SK-N-SH treated with all-trans-retinoic acid at 6 μM for 48 hours (cell line): Measurements from ENCODE around the gene DFFB.

Experiments
- ATAC-seq: fragments of 200-7000 bp; cut with Tn5 transposase; 3 replicates; pipeline ENCODE4 v1.9.1; 2020; ENCODE audit warnings: mild to moderate bottlenecking, moderate library complexity
- ARNTL ChIP-seq: fragments of 450-650 bp; formaldehyde crosslinking; IDR thresholded peaks from 2 replicates; pipeline ENCODE4 v1.5.0; 2020; ENCODE audit warnings: low read depth, mild to moderate bottlenecking, moderate library complexity, borderline replicate concordance
- BACH2 ChIP-seq: fragments of 250-450 bp; sonication (Bioruptor Pico); IDR thresholded peaks from 2 replicates; pipeline ENCODE4 v1.9.0; 2021; ENCODE audit warnings: mild to moderate bottlenecking, borderline replicate concordance
- CREB5 ChIP-seq: fragments of 250-450 bp; sonication (Bioruptor Pico); IDR thresholded peaks from 2 replicates; pipeline ENCODE4 v1.5.1; 2020; ENCODE audit warnings: low read depth, mild to moderate bottlenecking, moderate library complexity
- CSDC2 ChIP-seq: fragments of 250-450 bp; sonication (Bioruptor Pico); IDR thresholded peaks from 2 replicates; pipeline ENCODE4 v1.5.0; 2020; ENCODE audit warnings: mild to moderate bottlenecking, moderate library complexity
- ESRRG ChIP-seq: fragments of 250-450 bp; sonication (Bioruptor Pico); IDR thresholded peaks from 2 replicates; pipeline ENCODE4 v1.6.1; 2021; ENCODE audit warnings: mild to moderate bottlenecking
- GLIS3 ChIP-seq: fragments of 250-450 bp; sonication (Bioruptor Pico); IDR thresholded peaks from 2 replicates; pipeline ENCODE4 v1.5.0; 2020; ENCODE audit warnings: mild to moderate bottlenecking, moderate library complexity
- ISL1 ChIP-seq: fragments of 250-450 bp; sonication (Bioruptor Pico); IDR thresholded peaks from 2 replicates; pipeline ENCODE4 v2.1.2; 2022; ENCODE audit warnings: mild to moderate bottlenecking, moderate library complexity
- OSR1 ChIP-seq: fragments of 250-450 bp; sonication (Bioruptor Pico); IDR thresholded peaks from 2 replicates; pipeline ENCODE4 v1.8.0; 2022; ENCODE audit warnings: moderate library complexity, mild to moderate bottlenecking, inconsistent platforms
- POU6F1 ChIP-seq: fragments of 250-450 bp; sonication (Bioruptor Pico); IDR thresholded peaks from 2 replicates; pipeline ENCODE4 v1.8.0; 2021; ENCODE audit warnings: low read depth, mild to moderate bottlenecking, moderate library complexity, borderline replicate concordance
- PPARA ChIP-seq: fragments of 250-450 bp; sonication (Bioruptor Pico); IDR thresholded peaks from 2 replicates; pipeline ENCODE4 v1.5.0; 2020; ENCODE audit warnings: mild to moderate bottlenecking, borderline replicate concordance
- RARB ChIP-seq: fragments of 250-450 bp; sonication (Bioruptor Pico); IDR thresholded peaks from 2 replicates; pipeline ENCODE4 v1.8.0; 2021; ENCODE audit warnings: mild to moderate bottlenecking, moderate library complexity
- SNAI2 ChIP-seq: fragments of 250-450 bp; sonication (Bioruptor Pico); IDR thresholded peaks from 2 replicates; pipeline ENCODE4 v1.5.0; 2020; ENCODE audit warnings: mild to moderate bottlenecking, moderate library complexity
- TCF4 ChIP-seq: fragments of 250-450 bp; sonication (Bioruptor Pico); IDR thresholded peaks from 2 replicates; pipeline ENCODE4 v1.8.0; 2021; ENCODE audit warnings: mild to moderate bottlenecking, moderate library complexity, borderline replicate concordance
- TOX ChIP-seq: fragments of 250-450 bp; sonication (Bioruptor Pico); IDR thresholded peaks from 2 replicates; pipeline ENCODE4 v1.8.0; 2021; ENCODE audit warnings: mild to moderate bottlenecking, moderate library complexity, borderline replicate concordance
- ZFP3 ChIP-seq: fragments of 250-450 bp; sonication (Bioruptor Pico); IDR thresholded peaks from 2 replicates; pipeline ENCODE4 v1.5.0; 2020; ENCODE audit warnings: mild to moderate bottlenecking, moderate library complexity
- ZNF565 ChIP-seq: fragments of 450-650 bp; formaldehyde crosslinking; conservative IDR thresholded peaks from 2 replicates; pipeline ENCODE4 v1.5.0; 2020; ENCODE audit warnings: low read depth, mild to moderate bottlenecking, moderate library complexity
- ZNF70 ChIP-seq: fragments of 450-650 bp; formaldehyde crosslinking; IDR thresholded peaks from 2 replicates; pipeline ENCODE4 v1.5.0; 2020; ENCODE audit warnings: mild to moderate bottlenecking, moderate library complexity
- ZNF8 ChIP-seq: fragments of 450-650 bp; formaldehyde crosslinking; IDR thresholded peaks from 2 replicates; pipeline ENCODE4 v1.5.0; 2020; ENCODE audit warnings: mild to moderate bottlenecking, moderate library complexity
- TF ChIP-seq, protein P1 (sequence below): fragments of 250-450 bp; sonication (Bioruptor Pico); IDR thresholded peaks from 2 replicates; pipeline ENCODE4 v1.5.1; 2021; ENCODE audit warnings: mild to moderate bottlenecking, moderate library complexity
- TF ChIP-seq, protein P2 (sequence below): fragments of 250-450 bp; sonication (Bioruptor Pico); IDR thresholded peaks from 2 replicates; pipeline ENCODE4 v1.5.0; 2020; ENCODE audit warnings: mild to moderate bottlenecking, moderate library complexity
- TF ChIP-seq, protein P3 (sequence below): fragments of 250-450 bp; sonication (Bioruptor Pico); IDR thresholded peaks from 2 replicates; pipeline ENCODE4 v1.8.0; 2020; ENCODE audit warnings: mild to moderate bottlenecking, moderate library complexity, borderline replicate concordance

Gene DFFB

DNA sequence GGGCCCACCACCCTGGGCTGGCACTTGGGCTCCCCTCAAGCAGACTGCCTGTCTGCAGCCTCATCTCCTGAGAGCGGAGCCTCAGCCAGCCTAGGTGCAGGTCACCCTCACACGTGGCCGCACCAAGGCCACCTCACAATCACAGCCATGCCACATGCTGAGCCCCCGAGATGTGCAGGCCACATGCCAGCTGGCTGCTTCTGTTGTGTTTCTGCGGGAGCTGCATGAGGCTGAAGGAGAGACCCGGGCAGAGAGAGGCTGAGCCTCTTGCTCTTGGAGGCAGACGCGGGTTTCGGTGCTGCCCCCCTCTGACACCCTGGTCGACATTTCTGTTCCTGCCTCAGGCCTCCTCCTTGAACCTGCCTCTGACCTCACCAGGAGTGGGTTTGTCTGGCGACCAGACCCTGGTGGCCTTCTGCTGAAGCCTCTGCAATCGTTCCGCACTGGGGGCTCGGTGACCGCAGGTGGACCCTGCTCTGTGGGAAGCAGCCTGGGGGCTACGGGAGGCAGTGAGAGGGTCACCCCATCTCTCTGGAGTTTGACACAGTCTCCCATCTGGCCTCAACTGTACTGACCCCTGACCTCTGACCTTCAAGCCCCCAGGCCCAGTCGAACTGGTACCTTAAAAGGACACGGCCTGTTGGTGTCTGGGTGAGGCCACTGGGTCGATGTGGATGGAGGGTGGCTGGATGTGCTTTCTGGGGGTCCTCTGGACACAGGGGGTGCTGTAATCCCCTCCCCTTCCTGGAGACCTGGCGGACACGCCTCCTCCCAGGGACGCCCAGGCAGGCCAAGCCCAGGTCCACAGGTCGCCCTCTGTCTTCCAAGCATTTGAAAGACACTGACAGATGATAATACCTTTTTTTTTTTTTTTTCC lies 55.8 kb downstream of the DFFB start:
- TF ChIP-seq GLIS3 (CRISPR knock-in tag) (no peak), ISL1 (CRISPR knock-in tag) (no peak), TOX (CRISPR knock-in tag) (no peak), CREB5 (CRISPR knock-in tag) (no peak), OSR1 (CRISPR knock-in tag) (no peak), ZFP3 (CRISPR knock-in tag) (no peak), POU6F1 (CRISPR knock-in tag) (no peak), TCF4 (no peak), ESRRG (CRISPR knock-in tag) (no peak), SNAI2 (CRISPR knock-in tag) (no peak), BACH2 (CRISPR knock-in tag) (no peak)
- TF ChIP-seq, protein P1, sequence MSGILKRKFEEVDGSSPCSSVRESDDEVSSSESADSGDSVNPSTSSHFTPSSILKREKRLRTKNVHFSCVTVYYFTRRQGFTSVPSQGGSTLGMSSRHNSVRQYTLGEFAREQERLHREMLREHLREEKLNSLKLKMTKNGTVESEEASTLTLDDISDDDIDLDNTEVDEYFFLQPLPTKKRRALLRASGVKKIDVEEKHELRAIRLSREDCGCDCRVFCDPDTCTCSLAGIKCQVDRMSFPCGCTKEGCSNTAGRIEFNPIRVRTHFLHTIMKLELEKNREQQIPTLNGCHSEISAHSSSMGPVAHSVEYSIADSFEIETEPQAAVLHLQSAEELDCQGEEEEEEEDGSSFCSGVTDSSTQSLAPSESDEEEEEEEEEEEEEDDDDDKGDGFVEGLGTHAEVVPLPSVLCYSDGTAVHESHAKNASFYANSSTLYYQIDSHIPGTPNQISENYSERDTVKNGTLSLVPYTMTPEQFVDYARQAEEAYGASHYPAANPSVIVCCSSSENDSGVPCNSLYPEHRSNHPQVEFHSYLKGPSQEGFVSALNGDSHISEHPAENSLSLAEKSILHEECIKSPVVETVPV (CRISPR knock-in tag): no peak
- no peak for ATAC-seq

DNA sequence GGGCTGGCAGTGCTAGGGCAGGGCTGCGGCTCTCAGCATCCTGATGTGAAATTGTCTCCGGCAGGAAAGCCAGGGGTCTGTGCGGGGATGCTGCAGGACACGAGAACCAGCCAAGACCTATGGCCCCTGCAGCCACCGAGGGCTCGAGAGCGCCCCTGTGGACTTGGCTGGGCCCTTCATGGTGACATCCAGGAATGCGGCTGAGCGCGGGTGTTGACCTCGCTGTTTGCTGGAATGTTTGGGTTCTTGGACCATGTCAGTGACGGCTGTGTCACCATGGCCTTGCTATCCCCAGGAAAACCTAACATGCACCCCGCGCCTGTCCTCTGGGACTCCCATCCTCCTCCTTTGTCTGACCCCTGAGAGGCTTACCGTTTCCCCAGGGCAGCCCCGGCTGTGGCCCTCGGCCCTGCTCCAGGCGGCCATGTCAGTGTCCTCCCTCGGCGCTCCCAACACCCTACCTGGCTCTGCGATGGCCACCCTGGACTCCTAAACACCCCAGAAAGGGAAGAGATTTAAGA lies 57.1 kb downstream of the DFFB start:
- no peak for ATAC-seq
- TF ChIP-seq, protein P1 (CRISPR knock-in tag): no peak
- no peak for TF ChIP-seq ZFP3 (CRISPR knock-in tag)
- TF ChIP-seq RARB: no peak
- TF ChIP-seq SNAI2 (CRISPR knock-in tag): no peak
- no peak for TF ChIP-seq PPARA (CRISPR knock-in tag)
- TF ChIP-seq ZNF565 (CRISPR knock-in tag): no peak
- no peak for TF ChIP-seq CREB5 (CRISPR knock-in tag)
- TF ChIP-seq ZNF70: no peak
- TF ChIP-seq, protein P2, sequence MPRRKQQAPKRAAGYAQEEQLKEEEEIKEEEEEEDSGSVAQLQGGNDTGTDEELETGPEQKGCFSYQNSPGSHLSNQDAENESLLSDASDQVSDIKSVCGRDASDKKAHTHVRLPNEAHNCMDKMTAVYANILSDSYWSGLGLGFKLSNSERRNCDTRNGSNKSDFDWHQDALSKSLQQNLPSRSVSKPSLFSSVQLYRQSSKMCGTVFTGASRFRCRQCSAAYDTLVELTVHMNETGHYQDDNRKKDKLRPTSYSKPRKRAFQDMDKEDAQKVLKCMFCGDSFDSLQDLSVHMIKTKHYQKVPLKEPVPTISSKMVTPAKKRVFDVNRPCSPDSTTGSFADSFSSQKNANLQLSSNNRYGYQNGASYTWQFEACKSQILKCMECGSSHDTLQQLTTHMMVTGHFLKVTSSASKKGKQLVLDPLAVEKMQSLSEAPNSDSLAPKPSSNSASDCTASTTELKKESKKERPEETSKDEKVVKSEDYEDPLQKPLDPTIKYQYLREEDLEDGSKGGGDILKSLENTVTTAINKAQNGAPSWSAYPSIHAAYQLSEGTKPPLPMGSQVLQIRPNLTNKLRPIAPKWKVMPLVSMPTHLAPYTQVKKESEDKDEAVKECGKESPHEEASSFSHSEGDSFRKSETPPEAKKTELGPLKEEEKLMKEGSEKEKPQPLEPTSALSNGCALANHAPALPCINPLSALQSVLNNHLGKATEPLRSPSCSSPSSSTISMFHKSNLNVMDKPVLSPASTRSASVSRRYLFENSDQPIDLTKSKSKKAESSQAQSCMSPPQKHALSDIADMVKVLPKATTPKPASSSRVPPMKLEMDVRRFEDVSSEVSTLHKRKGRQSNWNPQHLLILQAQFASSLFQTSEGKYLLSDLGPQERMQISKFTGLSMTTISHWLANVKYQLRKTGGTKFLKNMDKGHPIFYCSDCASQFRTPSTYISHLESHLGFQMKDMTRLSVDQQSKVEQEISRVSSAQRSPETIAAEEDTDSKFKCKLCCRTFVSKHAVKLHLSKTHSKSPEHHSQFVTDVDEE (CRISPR knock-in tag): no peak
- no peak for TF ChIP-seq CSDC2 (CRISPR knock-in tag)
- no peak for TF ChIP-seq POU6F1 (CRISPR knock-in tag)
- no peak for TF ChIP-seq ESRRG (CRISPR knock-in tag)
- TF ChIP-seq BACH2 (CRISPR knock-in tag): no peak
- no peak for TF ChIP-seq ISL1 (CRISPR knock-in tag)
- TF ChIP-seq ARNTL: no peak
- TF ChIP-seq, protein P3, sequence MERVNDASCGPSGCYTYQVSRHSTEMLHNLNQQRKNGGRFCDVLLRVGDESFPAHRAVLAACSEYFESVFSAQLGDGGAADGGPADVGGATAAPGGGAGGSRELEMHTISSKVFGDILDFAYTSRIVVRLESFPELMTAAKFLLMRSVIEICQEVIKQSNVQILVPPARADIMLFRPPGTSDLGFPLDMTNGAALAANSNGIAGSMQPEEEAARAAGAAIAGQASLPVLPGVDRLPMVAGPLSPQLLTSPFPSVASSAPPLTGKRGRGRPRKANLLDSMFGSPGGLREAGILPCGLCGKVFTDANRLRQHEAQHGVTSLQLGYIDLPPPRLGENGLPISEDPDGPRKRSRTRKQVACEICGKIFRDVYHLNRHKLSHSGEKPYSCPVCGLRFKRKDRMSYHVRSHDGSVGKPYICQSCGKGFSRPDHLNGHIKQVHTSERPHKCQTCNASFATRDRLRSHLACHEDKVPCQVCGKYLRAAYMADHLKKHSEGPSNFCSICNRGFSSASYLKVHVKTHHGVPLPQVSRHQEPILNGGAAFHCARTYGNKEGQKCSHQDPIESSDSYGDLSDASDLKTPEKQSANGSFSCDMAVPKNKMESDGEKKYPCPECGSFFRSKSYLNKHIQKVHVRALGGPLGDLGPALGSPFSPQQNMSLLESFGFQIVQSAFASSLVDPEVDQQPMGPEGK: no peak
- TF ChIP-seq TOX (CRISPR knock-in tag): no peak
- no peak for TF ChIP-seq ZNF8 (CRISPR knock-in tag)
- no peak for TF ChIP-seq GLIS3 (CRISPR knock-in tag)
